ENCODE results near the gene HSPA6.
"Not testable (repeated sequence)": the region's sequence is repeated elsewhere in the genome, so short reads cannot be mapped to it uniquely, and the experiment has no call there.

The HSPA6 gene

DNA sequence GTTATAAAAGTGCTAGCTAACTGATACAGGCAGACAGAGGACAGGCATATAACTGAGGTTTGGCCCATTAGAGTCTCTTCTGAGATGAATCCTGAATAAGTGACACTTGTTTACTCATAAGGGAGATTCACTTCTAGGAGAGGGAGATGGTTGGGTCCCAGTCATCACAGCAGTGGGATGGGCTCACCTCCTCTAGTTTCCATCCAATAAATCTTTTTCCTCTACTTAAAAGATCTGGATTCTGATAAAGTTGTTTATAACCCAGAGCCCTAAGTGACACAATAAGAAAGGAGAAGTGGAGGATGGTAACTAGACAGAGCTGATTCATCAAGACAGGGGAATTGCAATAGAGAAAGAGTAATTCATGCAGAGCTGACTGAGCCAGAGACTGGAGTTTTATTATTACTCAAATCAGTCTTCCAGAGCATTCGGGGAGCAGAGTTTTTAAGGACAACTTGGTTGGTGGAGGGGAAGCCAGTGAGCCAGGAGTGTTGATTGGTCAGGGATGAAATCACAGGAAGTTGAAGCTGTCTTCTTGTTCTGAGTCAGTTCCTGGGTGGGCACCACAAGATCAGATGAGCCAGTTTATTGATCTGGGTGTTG is 30.6 kb downstream of the HSPA6 start:
- DNase-seq (ENCODE audit: low read depth, low spot score); H3K27ac ChIP-seq: not testable (repeated sequence)

DNA sequence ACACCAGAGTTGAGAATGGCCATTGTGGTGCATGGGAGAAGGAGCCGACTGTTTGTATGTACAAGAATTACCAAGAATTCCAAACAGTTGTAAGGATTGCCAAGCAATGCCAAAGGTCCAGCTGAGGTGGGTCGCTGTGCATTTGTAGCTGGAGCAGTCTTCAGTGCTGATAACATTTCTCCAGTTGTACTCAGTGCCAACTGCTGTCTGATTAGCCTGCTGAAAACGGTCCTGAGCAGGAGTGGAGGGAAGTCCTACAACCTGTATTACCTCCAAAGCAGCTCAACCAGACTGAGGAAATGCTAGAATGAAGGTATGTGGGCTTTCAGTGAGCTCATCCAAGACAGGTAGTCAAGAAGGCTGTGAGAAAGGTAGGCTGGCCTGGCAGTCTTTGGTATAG is 31.8 kb downstream of the HSPA6 start:
- H3K27ac ChIP-seq, result not testable (repeated sequence)

DNA sequence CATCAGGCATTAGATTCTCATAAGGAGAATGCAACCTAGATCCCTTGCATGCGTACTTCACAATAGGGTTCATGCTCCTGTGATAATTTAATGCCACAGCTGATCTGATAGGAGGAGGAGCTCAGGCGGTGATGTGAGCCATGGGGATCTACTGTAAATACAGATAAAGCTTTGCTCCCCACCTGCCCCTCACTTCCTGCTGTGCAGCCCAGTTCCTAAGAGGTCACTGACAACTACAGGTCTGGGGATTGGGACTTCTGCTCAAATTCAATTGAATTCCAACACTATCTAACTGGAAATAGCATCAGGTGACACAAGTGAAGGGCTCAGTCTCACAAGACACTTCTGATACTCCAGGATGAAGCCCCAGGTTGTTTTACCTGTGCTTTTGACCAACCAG is 32.6 kb downstream of the HSPA6 start:
- H3K27ac ChIP-seq; DNase-seq (ENCODE audit: low read depth, low spot score): not testable (repeated sequence)

More for the DNA sequence above, 31.8 kb downstream of the HSPA6 start:
- DNase-seq (ENCODE audit: low read depth, low spot score), result not testable (repeated sequence)

DNA sequence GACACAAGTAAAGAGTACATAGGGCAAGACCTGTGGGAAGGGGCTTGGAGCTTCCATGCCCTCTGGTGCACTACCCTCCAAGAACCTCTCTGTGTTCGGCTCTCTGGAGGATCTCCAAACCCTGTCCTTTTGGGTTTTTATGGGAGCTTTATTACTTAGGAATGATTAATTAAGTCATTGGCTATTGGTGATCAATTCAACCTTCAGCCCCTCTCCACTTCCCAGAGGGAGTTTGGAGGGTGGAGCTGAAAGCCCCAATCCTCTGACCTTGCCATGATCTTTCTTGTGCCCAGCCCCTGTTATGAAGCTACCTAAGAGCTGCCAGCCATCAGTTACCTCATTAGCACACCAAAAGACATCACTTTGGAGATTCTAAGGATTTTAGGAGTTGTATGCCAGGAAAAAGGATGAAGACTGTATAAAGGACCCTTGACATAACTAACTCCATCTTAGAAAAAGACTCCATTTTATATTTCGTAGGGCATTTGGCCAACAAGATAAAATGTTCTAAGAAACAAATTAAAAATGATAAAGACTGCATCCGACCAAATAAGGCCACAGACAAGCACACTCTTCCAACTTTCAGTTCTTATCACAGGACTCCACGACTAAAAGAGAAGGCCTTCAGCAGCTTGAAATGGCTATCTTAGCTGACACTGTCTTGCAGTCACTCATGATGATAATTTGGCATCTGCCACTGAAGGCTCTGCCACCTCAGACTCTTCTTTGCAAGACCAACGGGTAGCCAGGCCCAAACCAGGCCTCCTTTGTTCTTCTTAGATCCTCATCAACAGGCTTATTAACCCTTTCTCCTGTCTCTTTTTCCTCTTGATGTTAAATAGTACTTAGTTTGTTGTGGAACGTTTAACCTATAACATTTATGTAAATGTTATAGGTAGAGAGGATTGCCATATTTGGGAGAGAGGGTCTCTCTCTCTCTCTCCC is 33.4 kb downstream of the HSPA6 start:
- not testable (repeated sequence) for H3K27ac ChIP-seq; DNase-seq (ENCODE audit: low read depth, low spot score)

DNA sequence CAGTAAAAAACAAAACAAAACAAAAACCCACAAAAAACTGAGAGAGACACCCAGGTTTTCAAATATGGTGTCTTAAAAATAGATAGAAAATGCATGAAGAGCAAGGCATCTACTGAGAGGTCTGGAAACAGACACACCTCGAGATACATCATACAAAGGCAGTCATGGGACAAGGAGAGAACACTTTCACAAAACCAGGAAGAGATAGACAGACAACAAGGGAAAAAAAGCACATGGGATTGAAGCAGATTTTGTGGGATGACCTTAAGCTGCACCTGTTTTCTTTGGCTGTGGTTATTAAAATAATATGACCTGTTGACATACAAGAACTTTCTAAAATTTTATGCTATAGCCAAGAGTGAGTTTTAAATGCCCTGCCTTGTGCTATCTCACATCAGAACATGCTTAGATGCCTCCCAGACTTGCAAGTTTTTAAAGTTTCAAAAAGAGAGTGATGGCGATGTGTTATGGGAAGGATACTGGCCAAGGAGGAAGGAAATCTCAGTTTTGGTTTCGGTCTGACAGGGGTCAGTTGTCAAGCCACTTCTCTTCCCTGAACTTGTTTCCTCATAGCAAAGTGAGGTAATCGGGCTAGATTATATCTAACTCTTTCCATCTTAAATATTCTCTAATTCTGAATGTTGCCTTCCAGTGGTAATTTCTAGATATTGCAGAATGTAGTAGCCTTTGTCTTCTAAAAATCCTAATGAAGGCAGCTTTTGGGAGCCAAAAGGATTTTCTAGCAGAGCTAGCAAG is 36.8 kb downstream of the HSPA6 start:
- H3K27ac ChIP-seq, result not testable (repeated sequence)
- DNase-seq (ENCODE audit: low read depth, low spot score), result peak; percentile 41

DNA sequence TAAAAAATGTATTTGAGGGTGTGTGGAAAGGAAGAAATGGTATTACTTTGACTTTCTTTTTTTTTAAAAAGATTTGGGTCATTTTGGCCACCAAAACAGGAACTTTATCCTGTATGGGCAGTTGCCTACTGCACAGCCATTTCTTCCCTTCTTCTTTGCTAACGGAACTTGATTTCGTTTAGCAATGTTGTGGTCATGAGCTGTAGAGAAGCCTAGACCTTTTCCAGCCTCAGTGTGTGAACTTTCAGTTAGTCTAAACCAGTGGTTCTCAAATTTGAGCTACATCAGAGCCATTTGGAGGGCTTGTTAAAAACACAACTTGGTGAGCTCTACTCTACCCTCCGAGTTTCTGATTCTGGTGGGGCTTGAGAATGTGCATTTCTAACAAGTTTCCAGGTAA is 38.1 kb downstream of the HSPA6 start:
- not testable (repeated sequence) for H3K27ac ChIP-seq; DNase-seq (ENCODE audit: low read depth, low spot score)

DNA sequence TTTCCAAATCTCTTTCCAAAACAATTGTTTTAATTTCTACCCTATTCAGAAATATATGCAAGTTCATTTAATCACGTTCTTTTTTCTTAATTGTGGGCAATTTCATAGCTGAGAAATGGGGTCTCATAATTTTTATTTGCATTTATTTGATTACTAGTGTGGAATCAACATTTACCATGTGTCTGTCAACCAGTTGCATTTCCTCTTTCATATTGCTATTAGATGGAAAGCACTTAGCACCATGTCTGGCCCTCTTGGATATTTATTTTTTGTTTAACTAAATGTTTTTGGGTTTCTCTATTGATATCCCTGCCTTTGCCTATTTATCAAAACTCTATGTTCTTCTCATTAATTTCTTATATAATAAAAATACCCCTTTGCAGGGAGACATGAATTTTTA is 39.2 kb downstream of the HSPA6 start:
- H3K27ac ChIP-seq, result not testable (repeated sequence)

DNA sequence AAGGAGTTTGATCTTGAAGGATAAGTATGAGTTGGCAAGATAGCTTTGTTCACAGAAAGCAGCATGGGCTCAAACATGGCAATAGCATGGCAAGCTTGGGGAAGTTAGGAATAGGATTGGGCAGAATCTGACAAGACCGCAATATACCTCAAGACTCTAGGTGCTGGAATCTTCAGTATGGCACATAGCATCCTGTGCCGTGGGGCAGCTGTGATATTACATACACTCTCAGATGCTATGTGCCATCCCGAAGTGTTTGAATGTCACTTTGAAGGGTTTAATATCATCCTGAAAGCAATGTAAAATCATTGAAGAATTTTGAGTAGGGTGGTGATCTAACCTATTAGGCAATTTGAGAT is 42.2 kb downstream of the HSPA6 start:
- not testable (repeated sequence) for H3K27ac ChIP-seq; DNase-seq (ENCODE audit: low read depth, low spot score)

More for the DNA sequence above, 39.2 kb downstream of the HSPA6 start:
- not testable (repeated sequence) for DNase-seq (ENCODE audit: low read depth, low spot score)

DNA sequence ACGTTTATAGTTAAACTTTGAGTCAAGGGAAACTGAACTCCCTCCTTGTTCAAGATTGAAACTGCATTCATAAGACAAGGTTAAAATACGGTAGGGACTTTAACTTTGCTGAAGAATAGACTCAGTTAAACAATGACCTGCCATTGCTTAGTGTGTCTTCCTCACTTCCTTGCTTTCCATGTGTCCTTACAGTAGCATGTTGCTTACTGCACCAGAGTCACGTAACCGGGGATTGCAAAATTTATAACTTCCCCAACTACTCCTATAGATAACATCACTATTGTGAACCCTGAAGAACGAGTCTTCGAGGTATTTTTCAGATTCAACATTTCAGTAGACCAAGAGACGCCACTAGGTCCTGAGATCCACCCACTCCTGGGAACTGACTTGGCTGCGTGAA is 47.4 kb downstream of the HSPA6 start:
- H3K27ac ChIP-seq; DNase-seq (ENCODE audit: low read depth, low spot score): not testable (repeated sequence)
